ENCODE results near the gene DYRK2. TPM values are rescaled to one million over a fixed set of nuclear protein-coding genes. Genes with fewer than 3 reads are reported as not detected.
A peak's percentile ranks its signal among the peaks of the same experiment; 100 is the strongest.

DYRK2 gene
- total RNA-seq, 3 donors from 2014 or later: 12.4 to 19.2 (median 17.7) TPM

GRCh38 chr12:67667276-67668073, 18.9 kb downstream of the DYRK2 start:
- no peak overlapping the region for H3K27ac ChIP-seq
- intact Hi-C loops (cut with DNase I; ENCODE audit: low total_unique reads): no loop called here
- peak in 1 of 2 donors; percentile 29 for DNase-seq (ENCODE audit: low spot score in 2 of 2)
- H3K4me3 ChIP-seq: no peak overlapping the region
- no peaks in the 10 kb centered on the region for H3K27me3 ChIP-seq
- no peaks in the 10 kb centered on the region for H3K4me1 ChIP-seq
- no peak for TF ChIP-seq CTCF (IDR thresholded peaks at IDR 0.05)
- no peak for TF ChIP-seq POLR2AphosphoS5 (IDR thresholded peaks at IDR 0.05)
- no peak for TF ChIP-seq POLR2A (IDR thresholded peaks at IDR 0.05)
- no peaks in the 10 kb centered on the region for H3K9me3 ChIP-seq
- no peaks in the 10 kb centered on the region for H3K36me3 ChIP-seq

GRCh38 chr12:67669217-67669933, 20.8 kb downstream of the DYRK2 start:
- intact Hi-C loops (cut with DNase I; ENCODE audit: low total_unique reads): no loop called here
- Histone ChIP-seq H3K27me3 (no peaks in the 10 kb centered on the region), H3K36me3 (no peaks in the 10 kb centered on the region), H3K27ac (no peak overlapping the region), H3K4me3 (no peak overlapping the region), H3K4me1 (no peaks in the 10 kb centered on the region), H3K9me3 (peaks cover 0 to 4% of the 10 kb centered on the region in 2 donors)
- no peak for TF ChIP-seq CTCF (IDR thresholded peaks at IDR 0.05)
- TF ChIP-seq POLR2A (IDR thresholded peaks at IDR 0.05): no peak
- no peak for TF ChIP-seq POLR2AphosphoS5 (IDR thresholded peaks at IDR 0.05)
- no peak for DNase-seq (ENCODE audit: low spot score in 2 of 2)

- Histone ChIP-seq H3K9me3 (peaks cover 0 to 6% of the 10 kb centered on the region in 2 donors), H3K4me3 (no peak overlapping the region), H3K36me3 (no peaks in the 10 kb centered on the region), H3K27me3 (no peaks in the 10 kb centered on the region), H3K4me1 (no peaks in the 10 kb centered on the region), H3K27ac (no peak overlapping the region)
- DNase-seq (ENCODE audit: low spot score in 2 of 2): no peak
- TF ChIP-seq POLR2AphosphoS5 (IDR thresholded peaks at IDR 0.05) (no peak), POLR2A (IDR thresholded peaks at IDR 0.05) (no peak), CTCF (IDR thresholded peaks at IDR 0.05) (no peak)
- intact Hi-C loops (cut with DNase I; ENCODE audit: low total_unique reads): no loop called here
Observed at GRCh38 chr12:67669934-67670631, 21.5 kb downstream of the DYRK2 start.

- no peak overlapping the region for H3K4me3 ChIP-seq
- no peaks in the 10 kb centered on the region for H3K4me1 ChIP-seq
- no peak overlapping the region for H3K27ac ChIP-seq
- intact Hi-C loops (cut with DNase I; ENCODE audit: low total_unique reads): no loop called here
- H3K36me3 ChIP-seq: no peaks in the 10 kb centered on the region
- DNase-seq (ENCODE audit: low spot score in 2 of 2): no peak
- peaks cover 0 to 6% of the 10 kb centered on the region in 2 donors for H3K9me3 ChIP-seq
- TF ChIP-seq POLR2AphosphoS5 (IDR thresholded peaks at IDR 0.05): no peak
- TF ChIP-seq CTCF (IDR thresholded peaks at IDR 0.05): no peak
- TF ChIP-seq POLR2A (IDR thresholded peaks at IDR 0.05): no peak
- no peaks in the 10 kb centered on the region for H3K27me3 ChIP-seq
Observed at GRCh38 chr12:67671419-67671818, 22.9 kb downstream of the DYRK2 start.

All from breast epithelium (tissue), 4 donors.